Measurements from ENCODE around the gene HSD17B13.

HSD17B13 gene

GRCh38 chr4:87266986-87267385 lies 55.7 kb downstream of the HSD17B13 start:
- no peak for TF ChIP-seq CTCF (IDR thresholded peaks at IDR 0.05; ENCODE audit: insufficient read depth, missing control alignments)
- FAIRE-seq: no peak

GRCh38 chr4:87262886-87263285 lies 59.8 kb downstream of the HSD17B13 start:
- FAIRE-seq (no peak), DNase-seq (ENCODE audit: insufficient read length, low spot score) (no peak)
- TF ChIP-seq CTCF (IDR thresholded peaks at IDR 0.05; ENCODE audit: insufficient read depth, missing control alignments): no peak

More at GRCh38 chr4:87266986-87267385, 55.7 kb downstream of the HSD17B13 start:
- no peak for DNase-seq (ENCODE audit: insufficient read length, low spot score)

- DNase-seq (ENCODE audit: insufficient read length, low spot score): no peak
- no peak for FAIRE-seq
- no peak for TF ChIP-seq CTCF (IDR thresholded peaks at IDR 0.05; ENCODE audit: insufficient read depth, missing control alignments)
These were observed 62.2 kb downstream of the HSD17B13 start for GRCh38 chr4:87260477-87260876.

- no peak for TF ChIP-seq CTCF (IDR thresholded peaks at IDR 0.05; ENCODE audit: insufficient read depth, missing control alignments)
- FAIRE-seq: no peak
- DNase-seq (ENCODE audit: insufficient read length, low spot score): no peak
These were observed 64.0 kb downstream of the HSD17B13 start for GRCh38 chr4:87258677-87259076.

GRCh38 chr4:87257523-87257922 lies 65.2 kb downstream of the HSD17B13 start:
- FAIRE-seq (no peak), DNase-seq (ENCODE audit: insufficient read length, low spot score) (no peak)
- no peak for TF ChIP-seq CTCF (IDR thresholded peaks at IDR 0.05; ENCODE audit: insufficient read depth, missing control alignments)

- FAIRE-seq: no peak
- no peak for DNase-seq (ENCODE audit: insufficient read length, low spot score)
- no peak for TF ChIP-seq CTCF (IDR thresholded peaks at IDR 0.05; ENCODE audit: insufficient read depth, missing control alignments)
These were observed 66.9 kb downstream of the HSD17B13 start for GRCh38 chr4:87255755-87256154.
